Activated CD8-positive, alpha-beta memory T cell treated with anti-CD3 and anti-CD28 coated beads, Interleukin-2, amount 50 U/mL, for 4 hours (primary cell): ENCODE data around the gene SCFD2.

ENCODE experiments used
- DNase-seq: peaks from one replicate; pipeline ENCODE4 v3.0.0-alpha.2; 2020

Gene SCFD2

GRCh38 chr4:52979020-52979419 lies 386.8 kb downstream of the SCFD2 start:
- no peak for DNase-seq

DNA sequence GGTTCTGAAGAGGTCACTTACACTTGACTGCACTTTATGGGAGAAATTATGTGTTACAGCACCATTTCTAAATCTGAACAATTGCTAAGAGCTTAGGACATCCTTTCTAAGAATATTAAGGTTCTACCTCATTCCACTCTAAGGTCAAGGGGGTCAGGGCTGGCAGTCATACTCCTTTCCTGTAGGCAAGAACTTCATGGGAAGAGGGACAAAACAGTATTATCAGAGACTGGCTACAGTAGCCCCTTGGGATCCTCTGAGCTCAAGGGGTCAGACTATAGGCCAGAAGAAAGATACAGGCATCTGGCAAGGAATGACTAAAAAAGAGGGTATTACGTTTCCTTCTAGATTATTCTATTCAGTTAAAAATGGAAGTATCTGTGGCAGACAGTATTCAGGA lies 388.6 kb downstream of the SCFD2 start:
- DNase-seq, result no peak

- DNase-seq, result no peak
Measured at GRCh38 chr4:52976523-52977230, 389.2 kb downstream of the SCFD2 start.

DNA sequence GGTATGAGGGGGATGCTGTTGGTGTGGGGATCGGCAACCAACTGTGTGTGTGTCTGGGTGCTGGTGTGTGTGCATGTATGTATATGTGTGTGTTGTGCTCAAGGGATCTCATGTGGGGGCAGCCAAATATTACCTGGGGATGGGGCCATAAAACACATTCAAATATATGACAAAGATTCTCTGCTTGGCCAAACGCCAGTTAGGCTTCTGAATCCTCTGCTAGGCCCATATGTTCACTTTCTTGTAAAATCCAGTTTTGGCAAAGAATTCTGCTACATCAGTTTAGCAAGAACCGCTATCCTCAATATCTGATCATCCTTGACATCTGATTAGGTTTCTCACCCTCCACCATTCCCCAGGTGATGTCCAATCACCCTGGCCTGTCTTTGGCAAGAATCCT lies 397.2 kb downstream of the SCFD2 start:
- no peak for DNase-seq

DNA sequence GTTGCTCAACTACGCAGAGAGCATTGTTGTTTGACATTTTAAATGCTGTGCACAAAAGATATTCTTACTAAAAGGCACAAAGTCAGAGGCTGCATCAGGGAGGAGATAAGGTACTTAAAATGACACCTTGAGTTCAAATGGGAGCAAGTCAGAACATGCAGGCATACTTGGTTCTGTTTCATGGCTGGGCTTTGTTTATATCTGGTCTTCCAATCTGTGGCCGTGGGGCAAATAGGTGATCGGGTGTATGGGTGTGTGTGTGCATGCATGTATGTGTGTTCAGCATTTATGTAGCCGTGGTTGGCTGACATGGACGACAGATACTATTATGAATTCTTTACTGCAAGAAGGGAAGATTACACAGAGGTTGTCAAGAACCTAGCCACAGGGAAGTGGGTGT lies 397.6 kb downstream of the SCFD2 start:
- DNase-seq, result no peak

DNA sequence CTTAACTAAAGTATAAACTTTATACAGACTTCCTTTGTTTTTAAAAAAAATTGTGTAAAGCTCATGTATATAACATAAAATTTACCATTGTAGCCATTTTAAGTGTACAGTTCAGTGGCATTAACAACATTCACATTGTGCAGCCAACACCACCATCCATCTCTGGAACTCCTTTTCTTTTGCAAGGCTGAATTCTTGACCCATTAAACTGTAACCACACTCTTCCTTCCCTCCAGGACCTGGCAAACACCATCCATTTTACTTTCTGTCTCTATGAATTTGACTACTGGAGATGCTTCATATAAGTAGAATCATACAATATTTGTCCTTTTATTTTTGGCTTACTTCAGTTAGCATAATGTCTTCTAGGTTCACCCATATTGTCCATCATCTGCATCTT lies 399.1 kb downstream of the SCFD2 start:
- DNase-seq, result no peak

GRCh38 chr4:52966172-52966571 lies 399.7 kb downstream of the SCFD2 start:
- no peak for DNase-seq

GRCh38 chr4:52964561-52965101 lies 401.2 kb downstream of the SCFD2 start:
- DNase-seq, result no peak

- DNase-seq, result no peak
Measured at GRCh38 chr4:52964011-52964410, 401.9 kb downstream of the SCFD2 start.

- no peak for DNase-seq
Measured at GRCh38 chr4:52962721-52963120, 403.1 kb downstream of the SCFD2 start.

DNA sequence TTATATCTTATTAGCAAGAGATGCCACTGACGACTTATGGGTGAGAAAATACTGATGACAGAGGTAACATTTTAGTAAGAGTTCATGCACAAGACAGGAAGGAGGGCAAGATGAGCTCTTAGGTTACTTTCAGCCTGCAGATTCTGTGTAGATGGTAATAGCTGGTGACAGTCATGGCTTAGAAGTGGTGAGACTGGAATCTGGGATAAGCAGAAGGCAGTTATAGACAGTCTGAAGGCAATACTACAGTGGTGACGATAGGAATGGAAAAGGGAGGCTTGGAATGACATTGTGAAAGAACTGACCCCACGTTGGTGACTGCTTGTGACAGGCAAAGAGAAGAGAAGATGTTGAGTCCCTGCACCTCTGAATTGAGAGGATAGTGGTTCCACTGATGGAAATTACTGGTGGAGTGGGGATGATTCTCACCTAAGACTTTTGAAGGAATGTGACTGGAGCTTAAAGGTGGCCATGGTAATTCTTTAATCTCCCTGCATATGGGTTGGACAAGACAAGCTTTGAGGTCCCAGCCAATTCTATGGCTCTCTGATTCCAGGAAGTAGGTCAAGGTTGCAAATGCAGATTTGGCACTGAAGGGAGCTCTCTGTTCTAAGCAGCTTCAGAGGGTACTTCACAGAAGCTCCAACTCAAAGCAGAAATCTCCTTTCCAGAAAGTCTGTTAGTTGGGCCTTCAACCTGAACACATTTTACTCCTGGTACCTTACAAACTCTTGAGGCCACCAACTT lies 404.0 kb downstream of the SCFD2 start:
- DNase-seq, result no peak

- no peak for DNase-seq
Measured at GRCh38 chr4:52959541-52959940, 406.3 kb downstream of the SCFD2 start.

GRCh38 chr4:52957835-52958631 lies 407.8 kb downstream of the SCFD2 start:
- no peak for DNase-seq

DNA sequence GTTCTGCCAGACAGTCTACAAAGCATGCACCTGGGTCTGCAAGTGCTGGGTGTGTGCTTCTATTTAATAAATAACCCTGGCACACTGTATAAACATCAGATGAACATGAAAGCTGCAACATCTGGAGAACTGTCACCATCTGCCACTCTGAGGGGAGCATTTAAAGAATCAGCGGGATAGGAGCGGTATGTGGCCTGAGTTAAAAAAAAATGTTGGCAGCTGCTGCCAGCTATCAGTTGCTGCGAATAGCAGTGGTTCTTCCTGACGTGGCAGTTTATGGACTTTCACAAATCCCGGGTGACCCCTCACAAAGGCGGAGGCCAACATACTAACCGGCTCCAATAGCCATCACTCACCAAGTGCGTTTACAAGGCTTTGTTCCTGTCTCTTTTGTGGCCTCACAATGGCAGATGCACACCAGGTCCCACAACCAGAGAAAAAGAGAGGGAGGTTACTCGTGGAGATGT lies 408.6 kb downstream of the SCFD2 start:
- DNase-seq, result no peak

- DNase-seq, result no peak
Measured at GRCh38 chr4:52956691-52957090, 409.2 kb downstream of the SCFD2 start.

- DNase-seq, result no peak
Measured at GRCh38 chr4:52954560-52955170, 411.2 kb downstream of the SCFD2 start.

- DNase-seq, result no peak
Measured at GRCh38 chr4:52952540-52952939, 413.3 kb downstream of the SCFD2 start.

DNA sequence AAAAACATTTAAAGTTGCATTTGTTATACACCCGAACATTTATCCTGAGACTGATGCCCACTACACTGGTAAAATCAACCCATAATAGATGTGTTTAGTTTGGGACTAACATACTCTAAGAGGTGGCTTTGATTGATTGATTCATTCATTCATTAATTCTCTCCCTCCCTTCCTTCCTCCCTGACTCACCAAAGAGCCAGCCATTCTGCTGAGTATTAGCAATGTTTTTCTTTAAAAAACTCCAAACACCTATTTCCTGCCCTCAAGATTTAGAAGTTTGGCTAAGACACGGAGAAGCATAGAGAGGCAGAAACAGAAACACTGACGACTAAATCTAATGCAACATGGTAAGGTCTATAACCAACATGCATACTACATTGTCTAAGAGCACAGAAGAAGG lies 414.8 kb downstream of the SCFD2 start:
- no peak for DNase-seq

DNA sequence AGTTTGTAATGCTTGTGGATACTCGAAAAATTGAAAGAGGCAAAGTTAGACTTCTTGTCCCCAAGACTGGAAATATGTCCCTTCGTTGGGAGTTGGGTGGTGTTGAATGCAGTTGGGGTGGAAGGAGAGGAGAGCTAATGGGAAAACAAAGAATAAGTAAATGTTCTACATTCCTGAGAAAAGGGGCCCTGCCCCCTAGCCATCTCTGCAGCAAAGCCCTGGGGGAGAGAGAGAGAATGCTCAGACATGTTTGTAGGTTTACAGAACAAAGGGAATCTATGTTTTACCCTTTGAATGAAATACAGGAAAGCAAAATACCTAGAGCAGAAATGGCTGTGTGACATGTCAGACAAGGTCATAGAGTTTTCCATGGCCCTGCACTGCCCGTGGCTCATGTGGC lies 415.6 kb downstream of the SCFD2 start:
- DNase-seq, result no peak

- no peak for DNase-seq
Measured at GRCh38 chr4:52949336-52949735, 416.5 kb downstream of the SCFD2 start.

- DNase-seq, result no peak
Measured at GRCh38 chr4:52948057-52948423, 417.8 kb downstream of the SCFD2 start.

GRCh38 chr4:52947401-52948056 lies 418.3 kb downstream of the SCFD2 start:
- no peak for DNase-seq
